LHCN-M2 (cell line): ENCODE results near the gene ADAMTS8. TPM values are rescaled to one million over a fixed set of nuclear protein-coding genes. Genes with fewer than 3 reads are reported as not detected.
"Not testable (repeated sequence)": the region's sequence is repeated elsewhere in the genome, so short reads cannot be mapped to it uniquely, and the experiment has no call there.

ENCODE experiments used
- DNase-seq: peaks from one replicate; pipeline ENCODE4 v3.0.0-alpha.2; 2012; ENCODE audit warnings: low read depth
- total RNA-seq: library from RNA; depleted of rRNA; stranded (reverse); fragments of >200 nt; gene quantifications from 2 replicates; pipeline ENCODE4 v1.2.3, GENCODE V29; 2014

Gene ADAMTS8
- total RNA-seq, 1 experiment from 2014 or later: not detected

DNA sequence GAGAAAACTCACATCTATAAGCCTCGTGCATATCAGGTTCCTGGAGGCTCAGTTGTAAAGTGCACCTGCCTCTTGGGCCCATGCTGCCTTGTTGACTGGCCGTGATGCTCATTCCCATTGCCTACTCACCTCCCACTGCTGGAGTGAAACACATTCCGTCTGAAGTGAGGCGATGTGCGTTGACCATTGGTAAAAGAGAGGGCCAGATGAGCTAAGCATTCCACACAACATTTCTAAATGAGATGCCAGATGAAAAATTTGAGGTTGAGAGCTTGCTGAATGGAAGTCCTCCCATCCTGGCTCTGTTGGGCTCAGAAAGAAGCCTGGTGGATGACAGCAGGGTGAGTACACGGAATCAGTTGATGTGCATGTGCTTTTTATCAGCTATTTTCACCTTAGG, 11.5 kb upstream of the ADAMTS8 start:
- DNase-seq: no peak

GRCh38 chr11:130439160-130439519, 10.7 kb upstream of the ADAMTS8 start:
- DNase-seq: no peak

GRCh38 chr11:130438401-130439159, 10.2 kb upstream of the ADAMTS8 start:
- DNase-seq: not testable (repeated sequence)

- no peak for DNase-seq
These were observed 9.4 kb upstream of the ADAMTS8 start for GRCh38 chr11:130437848-130438247.

- DNase-seq: peak; percentile 78
These were observed 7.8 kb upstream of the ADAMTS8 start for GRCh38 chr11:130436171-130436570.

- peak; percentile 46 for DNase-seq
These were observed 7.3 kb upstream of the ADAMTS8 start for GRCh38 chr11:130435671-130436070.

- DNase-seq: peak; percentile 79
These were observed 6.3 kb upstream of the ADAMTS8 start for GRCh38 chr11:130434521-130435223.

DNA sequence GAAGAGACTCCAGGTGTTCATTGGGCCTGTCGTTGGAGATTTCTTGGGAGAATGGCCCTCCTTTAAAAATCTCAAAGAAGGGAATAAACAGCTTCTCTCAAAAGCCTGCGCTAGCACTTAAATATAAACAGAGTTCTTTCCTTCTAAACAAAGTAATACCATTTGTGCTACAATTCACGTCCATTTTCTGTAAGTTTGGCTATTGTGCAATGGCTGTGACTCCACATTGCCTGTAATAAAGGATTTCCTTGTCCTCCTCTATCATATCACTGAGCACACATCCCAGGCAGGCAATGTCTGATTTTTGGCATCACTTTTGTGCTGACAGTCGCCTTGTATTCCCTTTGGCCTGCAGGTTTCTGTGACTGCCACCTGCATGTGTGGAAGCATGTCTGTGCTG, 4.9 kb upstream of the ADAMTS8 start:
- no peak for DNase-seq

GRCh38 chr11:130431801-130432200, 3.4 kb upstream of the ADAMTS8 start:
- DNase-seq: no peak

GRCh38 chr11:130431331-130431773, 2.9 kb upstream of the ADAMTS8 start:
- DNase-seq: peak; percentile 47

DNA sequence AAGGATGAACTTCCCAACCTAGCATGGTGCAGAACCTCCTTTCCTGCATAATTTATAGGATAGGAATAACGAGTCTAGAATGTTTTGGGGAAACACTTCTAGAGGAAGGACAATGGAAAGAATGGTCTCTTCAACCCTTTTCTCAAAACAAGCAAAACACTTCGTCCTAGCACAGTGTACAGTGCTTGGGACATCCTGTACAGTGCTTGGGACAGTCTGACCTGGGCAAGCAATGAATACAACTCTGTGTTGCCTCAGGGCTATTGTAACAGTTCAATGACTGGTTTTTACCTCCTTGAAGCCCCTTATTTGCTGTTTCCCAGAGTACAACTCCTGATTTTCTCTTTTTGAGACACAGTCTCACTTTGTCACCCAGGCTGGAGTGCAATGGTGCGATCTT, 1.6 kb upstream of the ADAMTS8 start:
- no peak for DNase-seq

- DNase-seq: no peak
These were observed 792 bp upstream of the ADAMTS8 start for GRCh38 chr11:130429120-130429681.

DNA sequence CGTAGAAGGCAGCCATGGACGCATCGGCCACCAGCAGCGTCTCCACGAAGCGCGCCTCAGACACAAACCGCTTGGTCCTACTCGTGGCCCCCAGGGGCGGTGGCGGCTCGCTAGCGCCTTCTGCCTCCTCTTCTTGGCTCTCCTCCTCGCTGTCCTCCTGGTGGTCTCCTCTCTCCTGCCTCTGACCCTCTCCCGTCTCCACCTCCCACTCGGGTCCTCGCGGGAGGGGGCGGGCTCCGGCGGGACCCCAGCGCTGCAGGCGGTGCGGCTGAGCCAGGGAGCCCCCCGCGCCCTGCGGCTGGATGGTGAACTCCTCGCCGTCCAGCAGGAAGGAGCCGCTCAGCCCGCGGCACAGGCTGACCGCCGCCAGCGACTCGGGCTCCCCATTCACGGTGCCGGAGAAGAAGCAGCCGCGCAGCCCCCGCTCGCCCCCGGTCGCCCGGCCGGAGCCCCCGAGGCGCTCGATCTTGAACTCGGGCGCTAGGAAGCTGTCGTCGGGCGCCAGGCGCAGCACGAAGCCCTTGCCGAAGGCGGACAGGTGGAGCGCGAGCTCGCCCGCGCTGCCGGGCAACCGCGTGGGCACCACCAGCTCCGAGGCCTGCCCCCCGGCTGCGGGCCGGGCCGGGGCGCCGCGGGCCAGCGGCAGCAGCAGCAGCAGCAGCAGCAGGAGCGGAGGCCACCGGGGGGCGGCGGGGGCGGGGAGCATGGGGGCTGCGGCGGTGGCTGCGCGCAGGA, 661 bp downstream of the ADAMTS8 start:
- DNase-seq: no peak

DNA sequence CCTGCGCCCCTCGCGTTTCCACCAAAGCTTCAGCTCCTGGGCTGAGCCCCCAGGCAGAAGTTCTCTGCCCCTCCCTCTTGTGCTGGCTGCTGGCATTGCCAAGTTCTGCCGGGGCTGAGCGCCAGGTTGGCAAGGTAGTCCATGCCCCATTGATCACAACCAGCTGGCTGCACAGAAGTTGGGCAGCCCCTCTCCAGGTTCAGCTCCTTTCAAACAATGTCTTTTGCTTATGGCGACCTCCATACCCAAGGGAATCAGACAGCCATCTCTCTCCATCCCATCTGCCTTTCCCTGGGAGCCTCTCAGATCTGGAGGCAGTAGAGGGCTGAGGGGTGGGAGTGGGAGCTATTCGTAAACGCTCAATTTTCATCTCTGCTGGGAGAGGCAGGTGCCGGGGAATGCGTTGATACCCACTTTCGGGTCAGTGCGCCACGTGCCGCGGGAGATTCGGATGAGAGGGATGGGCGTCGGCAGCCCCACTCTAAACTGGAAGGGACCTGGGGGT, 1.5 kb downstream of the ADAMTS8 start:
- DNase-seq: no peak

GRCh38 chr11:130426223-130426836, 2.1 kb downstream of the ADAMTS8 start:
- no peak for DNase-seq

DNA sequence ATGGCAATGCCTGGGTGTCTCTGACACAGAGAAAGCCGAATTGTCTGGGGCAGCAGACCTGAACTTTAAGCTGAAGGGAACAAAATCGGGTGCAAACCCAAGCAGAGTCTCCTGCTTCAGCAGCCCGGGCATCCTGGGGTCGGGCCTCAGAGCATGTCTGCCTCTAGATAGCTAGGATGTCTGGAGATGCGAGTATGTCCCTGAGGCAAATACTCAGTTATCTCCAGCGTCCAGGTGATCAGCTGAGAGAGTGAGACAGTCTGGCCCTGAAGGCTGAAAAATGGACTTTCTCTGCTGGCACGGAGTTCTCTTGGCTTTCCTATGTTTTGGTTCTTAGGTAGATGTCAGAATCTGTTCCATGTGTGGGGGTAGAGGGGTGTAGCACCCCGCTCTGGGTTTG, 3.3 kb downstream of the ADAMTS8 start:
- DNase-seq: no peak

DNA sequence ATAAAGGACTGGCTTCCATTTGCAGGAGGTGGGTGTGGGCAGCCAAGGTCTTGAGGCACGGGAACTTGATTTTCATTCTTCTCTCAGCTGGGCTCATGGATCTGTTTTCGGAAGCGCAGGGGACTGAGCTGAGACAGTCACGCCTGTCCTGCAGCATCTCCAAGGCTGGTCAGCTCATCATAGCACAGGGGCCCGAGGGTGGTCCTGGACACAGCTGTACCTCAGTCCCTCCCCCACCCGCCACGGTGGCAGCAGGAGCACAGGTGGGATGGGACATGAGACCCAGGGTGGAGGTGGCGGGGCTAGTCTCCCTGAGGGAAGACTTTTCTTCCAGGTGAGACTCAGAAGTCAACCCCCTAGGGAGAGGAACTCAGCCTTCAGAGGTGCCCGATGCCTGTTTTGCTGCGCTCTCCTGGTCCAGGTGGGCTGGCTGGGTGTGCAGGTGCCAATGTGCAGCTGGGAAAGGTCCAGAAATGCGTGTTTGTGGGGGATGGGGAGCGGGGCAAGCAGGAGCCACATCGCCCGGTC, 3.7 kb downstream of the ADAMTS8 start:
- no peak for DNase-seq

DNA sequence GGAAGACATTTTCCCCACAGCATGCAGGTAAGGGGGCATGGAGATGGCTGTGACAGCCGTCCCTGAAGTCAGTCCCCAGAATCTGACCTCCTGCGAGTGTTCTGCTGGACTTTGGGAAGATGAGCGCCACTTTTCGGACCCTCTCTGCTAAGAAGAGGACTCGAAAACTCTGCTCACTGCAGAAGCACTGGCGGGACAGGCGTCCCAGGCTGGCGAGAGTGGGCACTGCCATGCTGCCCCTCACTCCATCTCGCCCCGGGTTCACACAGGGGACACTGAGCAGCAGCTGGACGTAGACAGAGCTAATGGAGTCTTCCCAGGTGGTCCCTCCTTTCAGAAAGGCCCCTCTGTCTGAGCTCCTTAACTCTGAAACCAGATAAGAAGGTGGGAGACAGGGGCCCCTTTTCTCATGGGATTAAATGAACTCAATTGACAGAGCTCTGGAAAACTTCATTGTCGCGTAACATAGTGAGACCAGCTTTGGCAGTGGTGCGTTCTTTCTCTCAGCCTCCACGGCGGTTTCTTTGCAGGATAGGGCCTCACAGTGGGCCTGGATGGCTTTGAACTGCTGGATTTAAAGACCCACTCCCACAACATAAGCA, 4.8 kb downstream of the ADAMTS8 start:
- DNase-seq: no peak

DNA sequence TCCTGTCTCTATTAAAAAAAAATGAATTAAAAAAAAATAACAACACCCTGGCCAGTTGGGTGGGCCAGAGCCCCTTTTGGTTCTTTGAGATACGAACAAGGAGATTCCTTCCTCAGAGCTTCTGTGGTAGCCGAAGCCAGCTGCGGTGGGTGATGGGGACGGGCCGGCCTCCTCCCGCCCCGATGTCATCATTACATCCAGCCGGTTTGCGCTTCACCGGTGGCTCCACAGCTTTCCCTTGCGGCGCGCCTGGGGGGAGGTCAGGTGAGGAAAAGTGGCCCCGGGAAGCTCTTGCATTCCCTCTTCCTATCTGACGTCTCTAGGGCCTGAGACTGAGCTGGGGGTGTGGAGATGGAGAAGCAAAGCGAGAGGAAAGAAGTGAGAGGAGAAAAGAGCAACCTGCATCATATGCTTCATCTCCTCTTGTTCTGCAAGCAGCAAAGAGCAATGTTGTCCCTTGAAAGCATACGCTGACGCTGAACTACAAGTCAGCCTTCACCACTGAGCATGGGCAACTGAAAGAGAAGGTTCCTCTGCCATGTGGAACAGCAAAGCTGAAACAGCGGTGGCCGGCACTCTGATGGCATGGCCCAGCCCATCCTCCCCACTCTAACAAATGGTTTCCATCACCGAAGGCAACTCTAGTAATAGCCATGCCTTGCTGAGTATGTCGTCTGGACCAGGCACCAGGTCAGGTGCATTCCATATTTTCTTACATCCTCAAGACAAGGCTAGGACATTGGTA, 6.0 kb downstream of the ADAMTS8 start:
- no peak for DNase-seq

GRCh38 chr11:130421697-130422096, 6.7 kb downstream of the ADAMTS8 start:
- no peak for DNase-seq
